NCI-H2227 treated with DMSO at 0.1 percent for 48 hours (cell line): Measurements from ENCODE around the gene SETD3.

ENCODE experiments used
- DNase-seq: peaks from one replicate; lab custom pipeline; 2025; lab: John Stamatoyannopoulos, UW

The SETD3 gene

GRCh38 chr14:99459481-99460100, 21.1 kb downstream of the SETD3 start:
- DNase-seq: no peak

GRCh38 chr14:99454246-99454645, 26.4 kb downstream of the SETD3 start:
- DNase-seq: no peak

DNA sequence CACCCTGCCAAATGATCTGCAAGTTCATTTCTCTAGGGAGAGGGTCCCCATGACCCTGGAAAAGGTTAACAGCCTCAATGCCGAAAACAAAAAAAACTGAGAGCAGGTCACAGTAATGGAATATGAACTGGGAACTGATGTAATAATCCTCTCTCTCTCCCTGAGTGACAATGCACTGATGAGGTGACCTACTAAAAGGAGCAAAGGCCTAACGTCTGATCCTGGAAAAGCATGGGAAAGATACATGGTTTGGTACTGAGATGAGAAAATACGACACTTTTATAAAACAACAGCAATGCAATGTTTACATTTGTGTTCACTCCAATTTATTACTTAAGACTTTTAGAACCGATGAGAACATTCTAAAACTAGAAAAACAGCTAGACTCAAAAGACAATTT, 27.7 kb downstream of the SETD3 start:
- no peak for DNase-seq

GRCh38 chr14:99451234-99451633, 29.4 kb downstream of the SETD3 start:
- no peak for DNase-seq

- DNase-seq: no peak
Measured at GRCh38 chr14:99450266-99450665, 30.4 kb downstream of the SETD3 start.

- DNase-seq: no peak
Measured at GRCh38 chr14:99447739-99448138, 32.9 kb downstream of the SETD3 start.

GRCh38 chr14:99445931-99446330, 34.7 kb downstream of the SETD3 start:
- DNase-seq: no peak

GRCh38 chr14:99441918-99442317, 38.7 kb downstream of the SETD3 start:
- no peak for DNase-seq

DNA sequence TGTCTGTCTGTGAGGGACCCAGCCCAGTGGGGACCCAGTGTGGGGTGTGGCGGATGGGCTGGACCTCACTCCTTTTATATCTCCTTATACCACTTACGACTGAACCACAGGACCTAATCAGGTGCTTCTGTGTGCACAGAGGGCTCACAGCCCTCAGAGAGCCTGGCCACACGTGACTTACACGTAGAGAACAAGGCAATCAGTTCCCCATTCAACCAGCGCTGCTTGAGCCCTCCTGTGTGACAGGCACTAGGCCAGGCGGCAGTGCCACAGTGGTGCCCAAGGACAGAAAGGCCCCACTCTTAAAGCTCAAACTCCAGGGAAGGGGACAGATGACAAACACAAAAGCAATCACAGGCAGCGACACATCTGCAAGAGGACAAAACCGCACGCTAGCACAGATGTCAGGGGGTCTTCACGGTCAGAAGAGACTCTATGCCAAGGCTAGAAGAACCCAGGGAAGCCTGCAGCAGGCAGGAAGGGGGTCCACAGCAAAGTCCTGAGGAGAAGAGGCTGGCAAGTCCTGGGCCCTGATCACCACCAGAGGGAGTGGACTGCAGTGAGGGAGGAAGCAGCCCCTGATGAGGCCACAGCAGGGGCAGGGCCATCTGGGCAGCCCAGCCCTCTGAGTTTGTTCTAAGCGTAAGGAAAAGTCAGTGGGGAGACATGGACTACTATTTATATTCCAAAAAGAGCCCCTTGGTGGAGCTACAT, 39.3 kb downstream of the SETD3 start:
- no peak for DNase-seq

- no peak for DNase-seq
Measured at GRCh38 chr14:99440278-99440677, 40.4 kb downstream of the SETD3 start.

DNA sequence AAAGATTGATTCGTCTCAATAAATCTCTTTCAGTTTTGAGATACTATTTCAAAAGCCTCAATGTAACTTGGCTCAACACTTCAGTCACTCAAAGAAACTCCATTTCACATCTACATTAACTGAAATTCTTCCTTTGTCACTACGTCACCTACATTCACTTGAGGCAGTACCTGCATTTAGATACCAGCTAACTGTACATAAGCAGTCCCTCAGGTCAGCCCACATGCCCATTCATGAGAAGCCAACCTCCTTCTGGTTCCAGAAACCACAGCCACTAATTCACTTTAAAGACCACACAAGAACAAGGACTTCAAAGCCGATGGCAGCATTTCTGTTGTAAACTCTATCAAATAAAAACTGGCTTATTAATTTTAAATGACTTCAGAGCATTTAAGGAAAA, 43.0 kb downstream of the SETD3 start:
- DNase-seq: no peak

- DNase-seq: no peak
Measured at GRCh38 chr14:99436247-99437180, 44.1 kb downstream of the SETD3 start.

DNA sequence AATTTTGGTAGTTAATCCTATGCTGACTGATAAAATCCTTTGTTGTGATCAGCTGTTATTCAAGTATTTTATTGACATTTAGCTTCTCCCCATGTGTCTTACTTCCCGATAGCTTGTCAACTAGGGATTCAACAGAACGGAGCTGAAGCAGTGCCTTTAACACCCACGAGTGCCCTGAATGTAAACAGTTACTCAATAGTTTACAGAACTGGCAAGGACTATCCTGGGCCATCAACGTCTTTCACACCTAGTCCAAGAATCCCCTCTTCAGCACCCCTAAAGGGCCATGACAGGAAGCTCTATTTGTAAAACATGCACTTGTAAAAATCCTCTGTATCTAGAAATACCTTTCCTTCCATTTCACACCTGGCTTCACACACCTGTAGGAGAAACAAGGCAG, 45.3 kb downstream of the SETD3 start:
- DNase-seq: no peak

GRCh38 chr14:99432485-99432884, 48.2 kb downstream of the SETD3 start:
- DNase-seq: no peak

DNA sequence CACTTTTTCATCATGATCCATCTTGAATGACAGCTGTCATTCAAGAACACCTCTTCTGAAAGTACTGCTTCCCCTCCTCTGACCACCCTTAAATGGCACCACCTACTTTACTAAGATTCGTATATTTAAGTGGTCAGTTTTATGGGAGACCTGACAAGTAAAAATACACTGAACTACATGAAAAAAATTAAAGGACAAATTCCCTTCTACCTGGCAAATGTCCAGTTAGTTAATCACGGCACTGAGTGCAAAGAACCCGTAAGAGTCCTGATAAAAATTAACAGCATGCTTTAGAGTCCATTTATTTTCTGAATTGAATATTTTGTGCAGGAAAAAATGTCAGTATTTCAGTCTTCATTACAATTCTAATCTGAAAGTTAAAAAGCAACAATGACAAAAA, 48.7 kb downstream of the SETD3 start:
- no peak for DNase-seq

DNA sequence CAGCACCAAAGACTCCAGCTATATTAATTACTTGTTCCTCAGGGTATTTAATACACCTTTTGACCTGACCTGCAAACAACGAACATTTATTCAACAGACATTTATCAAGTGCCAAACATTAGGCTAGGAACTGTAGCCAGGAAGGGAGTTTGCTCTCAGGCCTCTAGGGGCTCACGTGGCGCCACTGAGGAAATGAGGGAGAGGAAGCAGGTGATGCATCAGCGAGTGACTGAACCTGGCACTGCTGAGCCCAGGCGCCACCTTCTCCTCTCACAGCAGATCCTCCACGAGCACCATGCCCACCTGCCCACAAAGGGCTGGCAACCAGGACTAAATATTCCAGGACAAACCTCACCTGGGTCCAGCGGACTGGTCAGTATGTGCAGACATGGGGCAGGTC, 50.2 kb downstream of the SETD3 start:
- DNase-seq: no peak

- DNase-seq: no peak
Measured at GRCh38 chr14:99427632-99428300, 52.9 kb downstream of the SETD3 start.

DNA sequence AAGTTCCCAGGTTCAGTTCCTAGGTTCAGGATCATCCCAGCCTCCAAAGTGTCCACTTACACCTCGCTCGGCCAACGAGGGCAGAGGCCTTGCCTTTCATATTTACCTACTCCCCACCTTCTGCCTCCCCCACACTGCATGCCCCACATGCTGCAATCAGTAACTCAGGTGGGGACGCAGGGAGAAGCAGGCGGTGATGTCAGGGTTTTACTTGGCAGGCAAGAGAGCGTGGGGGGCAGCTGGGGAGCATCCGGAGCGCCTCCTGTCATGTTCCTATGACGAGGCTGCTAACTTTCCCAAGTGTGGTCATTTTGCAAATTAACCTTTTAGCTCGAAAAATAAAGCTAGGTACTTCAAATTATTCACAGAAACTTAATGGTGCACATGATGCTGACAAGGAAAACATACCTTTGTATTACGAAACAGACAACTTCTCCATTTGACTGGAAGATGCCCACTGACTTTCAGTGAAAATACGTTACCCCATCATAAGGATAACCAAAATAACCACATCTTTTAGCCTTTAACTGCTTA, 53.8 kb downstream of the SETD3 start:
- no peak for DNase-seq

GRCh38 chr14:99426265-99426664, 54.4 kb downstream of the SETD3 start:
- no peak for DNase-seq

- DNase-seq: peak; percentile 12
Measured at GRCh38 chr14:99425272-99425681, 55.4 kb downstream of the SETD3 start.

DNA sequence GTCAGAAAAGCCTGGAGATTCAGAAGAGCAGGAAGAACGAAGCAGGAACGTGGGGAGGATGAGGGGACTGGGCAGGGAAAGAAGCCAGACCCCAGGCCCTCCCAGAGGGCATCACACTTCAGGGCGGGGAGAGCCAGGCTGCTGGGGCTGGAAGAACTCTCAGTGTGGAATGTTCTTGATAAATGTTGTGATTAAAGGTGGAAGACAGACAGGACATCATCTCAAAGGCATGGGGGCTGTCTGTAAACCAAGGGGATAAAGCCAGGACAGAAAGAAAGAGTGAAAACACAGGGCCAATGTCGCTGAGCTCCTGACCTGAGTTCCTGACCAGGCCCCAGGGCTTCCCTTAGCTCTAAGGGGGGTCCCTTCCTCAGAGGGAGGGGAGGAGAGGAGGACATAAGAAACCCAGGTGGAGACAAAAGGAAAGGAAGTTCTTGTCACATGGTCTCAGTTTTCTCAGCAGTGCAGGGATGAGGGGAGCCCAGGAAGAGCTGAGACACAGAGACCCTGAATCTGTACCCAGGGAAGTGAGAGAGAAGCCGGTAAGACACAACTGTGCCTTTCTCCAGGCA, 56.3 kb downstream of the SETD3 start:
- DNase-seq: no peak

DNA sequence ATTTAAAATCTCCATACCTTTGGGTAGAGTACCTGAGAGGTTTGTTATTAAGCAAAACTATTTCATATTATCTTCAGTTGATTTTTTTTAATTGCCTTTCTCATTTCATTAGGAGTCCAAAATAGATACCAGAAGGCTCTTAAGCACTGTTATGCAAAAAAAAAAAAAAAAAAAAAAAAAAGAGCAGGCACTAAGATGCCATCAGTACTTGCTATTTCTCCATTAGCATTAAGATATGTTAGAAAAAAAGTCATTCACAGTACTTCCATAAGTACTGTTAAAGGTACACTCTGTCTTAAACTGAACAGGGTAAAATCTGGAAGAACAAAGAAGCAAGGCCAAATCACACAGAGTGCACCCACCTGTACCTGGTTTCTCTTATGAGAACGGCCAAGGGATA, 57.2 kb downstream of the SETD3 start:
- DNase-seq: no peak
